Hypothalamus (tissue), 51 donors: Measurements from ENCODE around the gene CCDC89.
"Not testable (repeated sequence)": the region's sequence is repeated elsewhere in the genome, so short reads cannot be mapped to it uniquely, and the experiment has no call there.

ENCODE experiments used
- DNase-seq, 51 donors: peaks; one replicate each; lab custom pipeline; 2025; lab: John Stamatoyannopoulos, UW

The CCDC89 gene

GRCh38 chr11:85695546-85695945 lies 9.6 kb upstream of the CCDC89 start:
- no peak for DNase-seq

- DNase-seq: peak in 3 of 51 donors; percentile 3 to 40 (median 16)
Measured at GRCh38 chr11:85694385-85694980, 8.5 kb upstream of the CCDC89 start.

GRCh38 chr11:85685125-85685819 lies 723 bp downstream of the CCDC89 start:
- DNase-seq: peak in 10 of 51 donors; percentile 3 to 47 (median 17)

GRCh38 chr11:85682330-85683305 lies 3.4 kb downstream of the CCDC89 start:
- peak in 49 of 51 donors; percentile 5 to 77 (median 47) for DNase-seq

- no peak for DNase-seq
Measured at GRCh38 chr11:85680897-85681296, 5.1 kb downstream of the CCDC89 start.

GRCh38 chr11:85679576-85679975 lies 6.4 kb downstream of the CCDC89 start:
- no peak for DNase-seq

- no peak for DNase-seq
Measured at GRCh38 chr11:85673393-85673792, 12.6 kb downstream of the CCDC89 start.

GRCh38 chr11:85672105-85672902 lies 13.7 kb downstream of the CCDC89 start:
- DNase-seq: no peak

GRCh38 chr11:85670949-85671663 lies 14.9 kb downstream of the CCDC89 start:
- not testable (repeated sequence) for DNase-seq

GRCh38 chr11:85668157-85668556 lies 17.8 kb downstream of the CCDC89 start:
- no peak for DNase-seq

GRCh38 chr11:85666687-85667086 lies 19.3 kb downstream of the CCDC89 start:
- no peak for DNase-seq

- peak in 1 of 51 donors; percentile 24 for DNase-seq
Measured at GRCh38 chr11:85665733-85666132, 20.3 kb downstream of the CCDC89 start.

- DNase-seq: peak; percentile 50 to 96 (median 87)
Measured at GRCh38 chr11:85664615-85665481, 21.1 kb downstream of the CCDC89 start, which contains the start of gene CREBZF. Gene CREBZF, minus strand, starts transcription at chr11:85665129. Its CDS starts 254 bp downstream, at chr11:85664875.

- peak in 49 of 51 donors; percentile 17 to 83 (median 64) for DNase-seq
Measured at GRCh38 chr11:85663753-85664614, 22.0 kb downstream of the CCDC89 start.

GRCh38 chr11:85663080-85663752 lies 22.8 kb downstream of the CCDC89 start:
- DNase-seq: no peak

GRCh38 chr11:85661972-85662664 lies 23.9 kb downstream of the CCDC89 start:
- no peak for DNase-seq
